NCI-H187 treated with DMSO at 0.1 percent for 48 hours (cell line): ENCODE results near the gene C19orf18.

ENCODE experiments used
- DNase-seq: peaks from one replicate; lab custom pipeline; 2025; lab: John Stamatoyannopoulos, UW

C19orf18 gene

DNA sequence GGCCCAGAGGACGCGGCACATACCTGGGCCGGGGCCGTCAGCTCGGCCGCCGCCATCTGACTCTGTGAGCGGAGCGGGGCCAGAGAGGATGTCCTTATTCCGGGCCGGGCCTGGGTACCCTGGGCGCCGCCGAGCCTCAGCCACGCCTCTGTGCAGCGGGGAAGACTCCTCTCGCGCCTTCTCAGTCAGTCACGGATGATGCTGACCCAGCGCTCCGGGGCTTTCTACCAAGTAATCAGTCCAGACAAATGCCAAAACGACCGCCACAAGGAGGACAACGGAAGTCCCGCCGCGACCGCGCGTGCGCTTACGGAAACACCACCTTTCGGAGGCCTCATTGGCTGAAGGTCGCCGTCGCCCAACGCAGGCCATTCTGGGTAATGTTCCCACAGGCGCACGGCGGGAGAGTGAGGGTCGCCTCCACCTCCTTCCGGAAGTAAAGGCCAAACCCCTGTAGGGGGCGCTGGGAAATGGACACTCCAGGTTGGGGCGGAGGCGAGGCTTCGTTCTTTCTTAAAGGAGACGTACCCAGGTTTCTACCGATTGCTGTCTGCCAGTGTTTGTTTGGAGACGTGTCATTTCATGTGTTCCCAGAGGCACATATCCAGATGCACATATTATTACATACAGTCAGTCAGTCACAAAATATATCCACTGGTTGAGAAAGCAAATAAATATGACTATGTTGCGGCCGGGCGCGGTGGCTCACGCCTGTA lies 26.8 kb downstream of the C19orf18 start, which contains the start of gene ZNF256:
ZNF256 (minus strand) TSS at position 288 of the 716 bp plus-strand sequence; CDS start at position 56, 232 bp downstream.
- peak; percentile 88 for DNase-seq

DNA sequence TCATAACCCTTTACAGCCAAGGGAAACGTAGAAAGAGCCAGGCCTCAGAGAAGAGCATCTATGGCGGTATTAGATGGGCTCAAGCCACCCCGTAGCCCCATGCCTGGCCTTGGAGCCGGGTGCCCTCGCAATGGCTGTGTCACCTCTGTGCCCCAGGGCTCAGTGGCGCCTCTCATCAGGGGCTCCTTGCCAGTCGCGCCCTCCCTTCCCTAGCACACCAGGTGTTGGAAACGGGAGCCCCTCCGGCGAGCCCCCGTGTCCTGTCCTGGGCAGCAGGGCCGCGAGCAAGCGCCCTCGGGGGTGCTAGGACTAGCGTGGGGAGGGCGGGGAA lies 27.3 kb downstream of the C19orf18 start:
- DNase-seq, result no peak

DNA sequence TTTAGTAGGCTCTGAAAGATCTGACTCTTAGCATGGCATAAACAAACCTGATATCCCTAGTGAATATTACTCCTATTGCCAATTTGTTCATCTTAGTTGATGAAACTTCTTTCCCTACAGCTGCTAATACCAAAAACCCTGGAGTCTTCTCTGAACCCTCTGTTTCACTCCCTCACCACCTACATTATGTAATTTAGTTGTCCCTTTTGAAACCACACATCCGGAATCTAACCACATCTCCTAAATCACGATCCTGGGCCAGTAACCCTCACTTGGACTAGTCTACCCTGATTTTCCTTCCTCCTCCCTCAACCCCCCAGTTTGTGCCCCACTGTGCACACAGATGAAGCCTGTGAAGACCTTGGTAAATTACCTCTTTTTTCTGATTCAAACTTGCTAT lies 28.0 kb downstream of the C19orf18 start:
- DNase-seq, result no peak

DNA sequence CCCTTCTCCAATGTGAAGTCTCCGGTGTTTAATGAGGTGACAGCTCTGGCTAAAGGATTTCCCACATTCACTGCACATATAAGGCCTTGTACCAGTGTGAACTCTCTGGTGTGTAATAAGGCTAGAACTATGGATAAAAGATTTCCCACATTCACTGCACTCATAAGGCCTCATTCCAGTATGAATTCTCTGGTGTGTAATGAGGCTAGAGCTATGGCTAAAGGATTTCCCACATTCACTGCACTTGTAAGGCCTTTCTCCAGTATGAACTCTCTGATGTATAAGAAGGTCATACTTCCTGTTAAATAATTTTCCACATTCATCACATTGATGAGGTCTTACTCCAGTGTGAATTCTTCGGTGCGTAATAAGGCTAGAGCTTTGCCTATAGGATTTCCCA lies 32.7 kb downstream of the C19orf18 start:
- no peak for DNase-seq

DNA sequence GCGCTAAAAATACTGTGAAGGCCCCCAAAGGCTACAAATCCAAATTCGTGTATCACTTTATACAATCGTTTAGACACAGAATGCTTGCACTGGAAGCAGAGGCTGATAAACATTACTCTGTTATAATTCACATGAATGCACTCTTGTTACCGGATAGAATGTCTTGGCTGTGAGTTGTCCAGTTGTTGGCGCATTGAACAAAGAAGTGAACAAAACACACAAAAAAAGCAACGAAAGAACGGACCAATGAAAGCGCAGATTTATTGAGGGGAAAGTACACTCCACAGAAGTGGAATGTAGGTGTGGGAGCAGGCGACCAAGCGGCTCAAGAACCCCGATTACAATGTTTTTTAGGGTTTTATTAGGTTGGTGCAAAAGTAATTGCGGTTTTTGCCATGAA lies 38.6 kb downstream of the C19orf18 start:
- DNase-seq, result no peak

DNA sequence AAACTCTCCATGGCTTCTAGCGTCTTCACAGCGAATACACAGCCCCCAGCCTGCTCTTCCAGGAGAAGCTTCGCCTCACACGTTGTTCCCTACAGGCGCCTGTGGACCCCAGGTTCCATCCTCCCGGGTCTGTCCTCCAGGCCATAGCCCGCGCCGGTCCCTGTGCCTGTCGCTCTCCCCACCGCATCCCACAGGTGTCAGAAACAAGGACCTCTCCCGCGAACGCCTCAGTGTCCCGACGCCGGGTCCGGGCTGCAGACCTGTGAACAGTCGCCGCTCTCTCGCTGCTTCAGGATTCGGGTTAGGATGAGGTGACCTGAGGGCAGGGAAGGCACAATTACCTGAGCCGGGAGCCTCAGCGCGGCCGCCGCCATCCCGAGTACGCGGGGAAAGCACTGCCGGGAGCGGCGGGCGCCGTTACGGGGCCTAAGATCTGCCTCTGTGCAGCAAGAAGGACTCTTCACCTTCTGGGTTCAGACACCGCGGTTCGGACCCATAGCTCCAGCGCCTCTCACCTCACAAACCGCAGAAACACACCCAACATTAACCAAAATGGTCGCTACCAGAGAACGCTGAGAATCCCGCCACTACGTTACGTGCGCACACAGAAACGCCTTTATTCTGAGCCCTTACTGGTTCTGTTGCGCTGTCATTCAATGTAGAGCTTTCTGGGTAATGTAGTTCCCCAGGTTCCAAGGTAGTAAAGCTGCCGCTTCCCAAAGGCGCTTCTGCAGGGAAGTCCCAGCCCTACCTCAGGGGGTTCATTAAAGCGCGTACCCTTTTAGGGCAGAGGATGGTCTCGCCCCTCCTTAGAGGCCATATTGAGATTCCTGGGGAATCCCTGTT lies 39.3 kb downstream of the C19orf18 start, which contains the start of gene ZNF418:
ZNF418 (minus strand) TSS at position 583 of the 846 bp plus-strand sequence. CDS start 1,580 bp downstream, outside the sequence.
- DNase-seq, result no peak

DNA sequence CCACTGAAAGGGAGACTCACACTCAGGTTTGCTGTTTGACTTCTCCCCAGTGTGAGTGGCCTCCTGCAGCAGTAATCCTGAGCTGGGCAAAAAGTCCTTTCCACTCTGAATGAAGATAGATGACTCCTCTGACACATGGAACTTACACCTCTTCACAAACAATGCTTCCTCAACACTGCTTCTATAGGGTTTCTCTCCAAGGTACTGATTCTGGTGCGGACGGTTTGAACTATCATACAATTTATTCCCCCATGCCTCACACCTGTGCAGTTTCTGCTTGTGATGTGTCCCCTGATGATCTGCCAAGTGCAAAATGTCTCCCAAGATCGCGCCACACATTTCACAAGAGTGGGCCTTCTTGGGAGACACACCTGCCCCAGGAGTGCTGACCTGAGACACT lies 46.7 kb downstream of the C19orf18 start:
- no peak for DNase-seq

DNA sequence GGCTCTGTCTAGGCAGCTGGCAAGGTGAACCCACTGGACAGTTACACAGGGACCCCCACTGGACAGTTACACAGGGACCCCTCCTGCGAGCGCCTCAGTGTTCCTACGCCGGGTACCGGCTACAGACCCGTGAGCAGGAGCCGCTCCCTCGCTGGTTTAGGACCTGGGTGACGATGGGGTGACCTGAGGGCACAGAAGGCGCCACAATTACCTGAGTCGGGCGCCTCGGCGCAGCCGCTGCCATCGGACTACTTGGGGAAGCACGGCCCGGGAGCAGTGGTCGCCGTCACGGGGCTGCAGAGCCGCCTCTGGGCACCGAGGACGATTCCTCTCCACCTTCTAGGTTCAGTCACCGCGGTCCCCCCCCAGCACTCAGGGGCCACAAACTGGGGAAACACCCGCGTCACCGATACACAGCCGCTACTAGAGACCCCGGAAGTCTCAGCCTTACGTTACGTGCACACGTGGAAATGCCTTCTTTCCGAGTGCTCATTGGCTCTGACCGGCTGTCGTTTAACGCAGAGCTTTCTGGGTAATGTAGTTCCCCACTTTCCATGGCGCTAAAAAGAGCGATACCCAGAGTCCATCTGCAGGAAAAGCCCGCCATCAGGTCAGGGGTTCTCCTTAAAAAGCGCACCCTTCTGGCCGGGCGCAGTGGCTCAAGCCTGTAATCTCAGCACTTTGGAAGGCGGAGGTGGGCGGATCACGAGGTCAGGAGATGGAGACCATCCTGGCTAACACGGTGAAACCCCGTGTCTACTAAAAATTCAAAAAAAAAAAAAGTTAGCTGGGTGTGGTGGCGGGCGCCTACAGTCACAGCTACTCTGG lies 58.0 kb downstream of the C19orf18 start, which contains the start of gene ZNF417:
ZNF417 (minus strand) TSS at position 425 of the 828 bp plus-strand sequence; CDS start at position 244, 181 bp downstream.
- DNase-seq, result peak; percentile 76

DNA sequence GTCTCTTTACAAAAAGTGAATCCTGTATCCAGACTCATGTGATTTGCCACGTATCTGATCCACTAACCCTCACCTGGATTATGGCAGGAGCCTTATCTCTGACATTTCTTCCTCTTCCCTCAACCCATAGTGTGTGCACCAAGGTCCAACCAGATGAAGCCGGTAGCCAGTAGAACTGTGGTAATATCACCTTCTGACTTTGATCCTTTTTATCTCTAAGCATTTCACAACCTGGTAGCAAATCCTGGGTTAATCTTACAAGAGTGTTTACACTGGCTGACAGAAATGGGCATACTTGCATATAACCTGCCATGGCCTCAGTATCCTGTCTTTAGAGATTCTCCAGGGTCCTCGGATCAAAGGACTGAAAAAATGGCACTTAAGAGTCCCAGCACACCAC lies 59.8 kb downstream of the C19orf18 start:
- no peak for DNase-seq
